ENCODE measurements around the gene SUPT5H.
"Not testable (repeated sequence)": the region's sequence is repeated elsewhere in the genome, so short reads cannot be mapped to it uniquely, and the experiment has no call there.

Gene SUPT5H

GRCh38 chr19:39474139-39474620 lies 28.8 kb downstream of the SUPT5H start:
- DNase-seq (ENCODE audit: low read depth) = no peak
- peak; percentile 89 for TF ChIP-seq CTCF (IDR thresholded peaks at IDR 0.05; ENCODE audit: control insufficient read depth, insufficient read depth, low read depth, low read length, missing control alignments)
- no peak overlapping the region for H3K4me3 ChIP-seq (ENCODE audit: control insufficient read depth, low read depth, low read length)

- no peak overlapping the region for H3K4me3 ChIP-seq (ENCODE audit: control insufficient read depth, low read depth, low read length)
- TF ChIP-seq CTCF (IDR thresholded peaks at IDR 0.05; ENCODE audit: control insufficient read depth, insufficient read depth, low read depth, low read length, missing control alignments) = no peak
- no peak for DNase-seq (ENCODE audit: low read depth)
These were observed 30.4 kb downstream of the SUPT5H start for GRCh38 chr19:39475748-39476147.

DNA sequence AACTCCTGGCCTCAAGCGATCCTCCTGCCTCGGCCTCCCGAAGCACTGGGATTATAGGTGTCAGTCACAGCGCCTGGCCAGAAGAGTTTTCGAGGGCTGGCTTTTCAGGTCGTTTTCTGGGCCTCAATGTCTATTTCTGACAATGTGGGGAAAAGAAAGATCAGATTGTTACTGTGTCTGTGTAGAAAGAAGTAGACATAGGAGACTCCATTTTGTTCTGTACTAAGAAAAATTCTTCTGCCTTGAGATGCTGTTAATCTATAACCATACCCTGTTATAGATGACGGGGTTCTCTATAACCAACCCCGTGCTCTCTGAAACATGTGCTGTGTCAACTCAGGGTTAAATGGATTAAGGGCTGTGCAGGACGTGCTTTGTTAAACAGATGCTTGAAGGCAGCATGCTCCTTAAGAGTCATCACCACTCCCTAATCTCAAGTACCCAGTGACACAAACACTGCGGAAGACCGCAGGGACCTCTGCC lies 34.0 kb downstream of the SUPT5H start:
- not testable (repeated sequence) for DNase-seq (ENCODE audit: low read depth); H3K4me3 ChIP-seq (ENCODE audit: control insufficient read depth, low read depth, low read length)

DNA sequence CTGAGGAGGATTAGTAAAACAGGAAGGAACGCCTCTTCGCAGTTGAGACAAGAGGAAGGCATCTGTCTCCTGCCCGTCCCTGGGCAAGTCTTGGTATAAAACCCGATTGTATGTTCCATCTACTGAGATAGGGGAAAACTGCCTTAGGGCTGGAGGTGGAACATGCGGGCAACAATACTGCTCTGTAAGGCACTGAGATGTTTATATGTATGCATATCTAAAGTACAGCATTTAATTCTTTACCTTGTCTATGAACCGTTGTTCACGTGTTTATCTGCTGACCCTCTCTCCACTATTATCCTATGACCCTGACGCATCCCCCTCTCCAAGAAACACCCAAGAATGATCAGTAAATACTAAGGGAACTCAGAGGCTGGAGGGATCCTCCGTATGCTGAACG lies 34.5 kb downstream of the SUPT5H start:
- no peak for TF ChIP-seq CTCF (IDR thresholded peaks at IDR 0.05; ENCODE audit: control insufficient read depth, insufficient read depth, low read depth, low read length, missing control alignments)
- no peak for DNase-seq (ENCODE audit: low read depth)
- H3K4me3 ChIP-seq (ENCODE audit: control insufficient read depth, low read depth, low read length) = no peak overlapping the region

- peak within 1 kb of the TSS; percentile 66 for H3K4me3 ChIP-seq (ENCODE audit: control insufficient read depth, low read depth, low read length)
- no peak for TF ChIP-seq CTCF (IDR thresholded peaks at IDR 0.05; ENCODE audit: control insufficient read depth, insufficient read depth, low read depth, low read length, missing control alignments)
- DNase-seq (ENCODE audit: low read depth) = peak; percentile 47
These were observed 35.2 kb downstream of the SUPT5H start, which contains the start of gene TIMM50 for GRCh38 chr19:39480337-39481228. Gene TIMM50, plus strand, starts transcription at chr19:39480838. Its CDS starts 16 bp downstream, at chr19:39480854.

DNA sequence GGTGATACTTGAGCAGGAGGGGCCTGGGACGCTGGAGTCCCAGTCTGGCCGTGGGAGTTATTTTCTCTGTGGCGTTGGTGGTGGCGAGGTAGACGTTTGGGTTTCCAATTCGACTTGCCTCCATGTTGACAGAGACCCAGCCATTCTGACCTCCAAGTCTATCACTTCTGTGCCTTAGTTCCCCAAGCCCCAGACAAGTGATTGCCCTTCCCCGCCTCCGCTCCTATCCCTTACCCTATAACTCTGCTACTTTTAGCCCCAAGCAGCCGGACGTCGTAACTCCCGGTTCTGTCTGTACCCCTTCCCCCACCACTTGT lies 35.8 kb downstream of the SUPT5H start:
- TF ChIP-seq CTCF (IDR thresholded peaks at IDR 0.05; ENCODE audit: control insufficient read depth, insufficient read depth, low read depth, low read length, missing control alignments) = no peak
- H3K4me3 ChIP-seq (ENCODE audit: control insufficient read depth, low read depth, low read length) = peak overlapping the region; percentile 66
- DNase-seq (ENCODE audit: low read depth) = no peak

- DNase-seq (ENCODE audit: low read depth) = no peak
- H3K4me3 ChIP-seq (ENCODE audit: control insufficient read depth, low read depth, low read length) = peak overlapping the region; percentile 66
- TF ChIP-seq CTCF (IDR thresholded peaks at IDR 0.05; ENCODE audit: control insufficient read depth, insufficient read depth, low read depth, low read length, missing control alignments) = no peak
These were observed 36.3 kb downstream of the SUPT5H start for GRCh38 chr19:39481676-39482075.
